ENCODE measurements around the gene REV3L.

GRCh38 chr6:111294374-111294967, 188.5 kb downstream of the REV3L start:
- no peak for TF ChIP-seq CTCF (IDR thresholded peaks at IDR 0.05; ENCODE audit: low read depth, low read length)
- no peak for TF ChIP-seq POLR2A (IDR thresholded peaks at IDR 0.05; ENCODE audit: extremely low read depth, insufficient read length)
